ENCODE results near the gene SUPT16H. TPM values are rescaled to one million over a fixed set of nuclear protein-coding genes. Genes with fewer than 3 reads are reported as not detected.

The SUPT16H gene
- 83.4 and 96.2 TPM in 2 replicates for polyA plus RNA-seq
- 121 and 133 TPM in 2 replicates for polyA minus RNA-seq

- Histone ChIP-seq H2AFZ (ENCODE audit: low read depth, low read length) (peak within 1 kb of the TSS; percentile 66), H3K27ac (ENCODE audit: low read length) (peak within 1 kb of the TSS; percentile 87), H3K9ac (ENCODE audit: low read length) (peak within 1 kb of the TSS; percentile 91), H3K4me2 (ENCODE audit: low read length) (peak within 1 kb of the TSS; percentile 89), H3K4me3 (ENCODE audit: low read length) (peak within 1 kb of the TSS; percentile 95), H3K27me3 (ENCODE audit: insufficient read depth, low read depth, low read length) (no peaks in the 10 kb centered on the region), H3K79me2 (replicated peaks; ENCODE audit: insufficient read depth, low read length) (peaks cover 46% of the 10 kb centered on the region), H3K9me2 (ENCODE audit: insufficient read depth, low read length) (no peaks in the 10 kb centered on the region), H3K9me3 (ENCODE audit: low read length) (no peaks in the 10 kb centered on the region), H3F3A (ENCODE audit: insufficient read depth, low read length, poor library complexity, severe bottlenecking) (peaks cover 4% of the 10 kb centered on the region), H3K36me3 (ENCODE audit: insufficient read depth, low read length) (no peaks in the 10 kb centered on the region), H4K20me1 (ENCODE audit: insufficient read depth) (no peaks in the 10 kb centered on the region)
- TF ChIP-seq SMC3 (conservative IDR thresholded peaks at IDR 0.05; ENCODE audit: poor library complexity) (no peak), POLR2AphosphoS5 (IDR thresholded peaks at IDR 0.05) (peak; percentile 88), RAD21 (conservative IDR thresholded peaks at IDR 0.05) (no peak), REST (IDR thresholded peaks at IDR 0.05; ENCODE audit: borderline replicate concordance) (peak; percentile 46), MXI1 (conservative IDR thresholded peaks at IDR 0.05; ENCODE audit: poor library complexity, severe bottlenecking) (peak; percentile 88), TAF1 (IDR thresholded peaks at IDR 0.05; ENCODE audit: low read depth) (no peak), EP300 (conservative IDR thresholded peaks at IDR 0.05; ENCODE audit: poor library complexity, severe bottlenecking) (peak; percentile 64), EZH2 (IDR thresholded peaks at IDR 0.05; ENCODE audit: borderline replicate concordance, insufficient read depth, low read length, poor library complexity, severe bottlenecking) (no peak)
- TF ChIP-seq, protein P1, sequence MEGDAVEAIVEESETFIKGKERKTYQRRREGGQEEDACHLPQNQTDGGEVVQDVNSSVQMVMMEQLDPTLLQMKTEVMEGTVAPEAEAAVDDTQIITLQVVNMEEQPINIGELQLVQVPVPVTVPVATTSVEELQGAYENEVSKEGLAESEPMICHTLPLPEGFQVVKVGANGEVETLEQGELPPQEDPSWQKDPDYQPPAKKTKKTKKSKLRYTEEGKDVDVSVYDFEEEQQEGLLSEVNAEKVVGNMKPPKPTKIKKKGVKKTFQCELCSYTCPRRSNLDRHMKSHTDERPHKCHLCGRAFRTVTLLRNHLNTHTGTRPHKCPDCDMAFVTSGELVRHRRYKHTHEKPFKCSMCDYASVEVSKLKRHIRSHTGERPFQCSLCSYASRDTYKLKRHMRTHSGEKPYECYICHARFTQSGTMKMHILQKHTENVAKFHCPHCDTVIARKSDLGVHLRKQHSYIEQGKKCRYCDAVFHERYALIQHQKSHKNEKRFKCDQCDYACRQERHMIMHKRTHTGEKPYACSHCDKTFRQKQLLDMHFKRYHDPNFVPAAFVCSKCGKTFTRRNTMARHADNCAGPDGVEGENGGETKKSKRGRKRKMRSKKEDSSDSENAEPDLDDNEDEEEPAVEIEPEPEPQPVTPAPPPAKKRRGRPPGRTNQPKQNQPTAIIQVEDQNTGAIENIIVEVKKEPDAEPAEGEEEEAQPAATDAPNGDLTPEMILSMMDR (IDR thresholded peaks at IDR 0.05; ENCODE audit: poor library complexity, severe bottlenecking), result no peak
Measured at GRCh38 chr14:21383848-21384493, at the start of gene SUPT16H. Gene SUPT16H, minus strand, starts transcription at chr14:21384019. Its CDS starts 92 bp downstream, at chr14:21383927.

DNA sequence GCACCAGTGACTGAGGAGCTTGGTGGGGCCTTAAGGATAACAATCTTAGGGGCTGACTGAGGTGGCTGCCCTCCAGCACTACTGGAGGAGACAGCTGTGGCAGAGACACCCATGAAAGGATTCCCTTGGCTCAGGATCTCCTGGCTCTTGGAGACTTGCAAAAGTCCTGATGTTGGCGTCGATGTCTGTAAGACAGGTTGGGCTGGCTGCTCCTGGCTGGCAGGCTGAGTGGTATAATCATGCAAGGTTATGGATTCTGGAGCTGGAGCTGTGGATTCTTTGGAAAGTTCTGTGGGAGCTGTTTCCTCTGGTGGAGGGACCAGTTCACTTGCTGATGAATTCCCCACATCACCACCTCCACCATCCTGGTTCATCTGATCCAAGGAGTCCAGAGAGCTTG lies 47.3 kb upstream of the SUPT16H start:
- Histone ChIP-seq H2AFZ (ENCODE audit: low read depth, low read length) (no peak overlapping the region), H3K36me3 (ENCODE audit: insufficient read depth, low read length) (peaks cover 22% of the 10 kb centered on the region), H3K4me2 (ENCODE audit: low read length) (no peak overlapping the region), H3K27ac (ENCODE audit: low read length) (no peak overlapping the region), H3K4me3 (ENCODE audit: low read length) (no peak overlapping the region), H3K27me3 (ENCODE audit: insufficient read depth, low read depth, low read length) (no peaks in the 10 kb centered on the region), H3F3A (ENCODE audit: insufficient read depth, low read length, poor library complexity, severe bottlenecking) (no peaks in the 10 kb centered on the region), H3K9me2 (ENCODE audit: insufficient read depth, low read length) (no peaks in the 10 kb centered on the region), H4K20me1 (ENCODE audit: insufficient read depth) (no peaks in the 10 kb centered on the region), H3K9me3 (ENCODE audit: low read length) (no peaks in the 10 kb centered on the region), H3K9ac (ENCODE audit: low read length) (no peak overlapping the region), H3K79me2 (replicated peaks; ENCODE audit: insufficient read depth, low read length) (peaks cover 62% of the 10 kb centered on the region)
- TF ChIP-seq POLR2AphosphoS5 (IDR thresholded peaks at IDR 0.05), result no peak
- TF ChIP-seq RAD21 (conservative IDR thresholded peaks at IDR 0.05), result no peak
- TF ChIP-seq REST (IDR thresholded peaks at IDR 0.05; ENCODE audit: borderline replicate concordance), result no peak
- TF ChIP-seq, protein P1 (IDR thresholded peaks at IDR 0.05; ENCODE audit: poor library complexity, severe bottlenecking), result no peak
- TF ChIP-seq TAF1 (IDR thresholded peaks at IDR 0.05; ENCODE audit: low read depth), result no peak
- TF ChIP-seq SMC3 (conservative IDR thresholded peaks at IDR 0.05; ENCODE audit: poor library complexity), result no peak
- no peak for TF ChIP-seq EP300 (conservative IDR thresholded peaks at IDR 0.05; ENCODE audit: poor library complexity, severe bottlenecking)
- no peak for TF ChIP-seq EZH2 (IDR thresholded peaks at IDR 0.05; ENCODE audit: borderline replicate concordance, insufficient read depth, low read length, poor library complexity, severe bottlenecking)
- no peak for TF ChIP-seq MXI1 (conservative IDR thresholded peaks at IDR 0.05; ENCODE audit: poor library complexity, severe bottlenecking)
